Activated CD8-positive, alpha-beta memory T cell treated with anti-CD3 and anti-CD28 coated beads, Interleukin-2, amount 50 U/mL, for 24 hours (primary cell): ENCODE measurements around the gene KNG1.
A peak's percentile ranks its signal among the peaks of the same experiment; 100 is the strongest.

Source experiments
- DNase-seq: peaks from one replicate; pipeline ENCODE4 v3.0.0-alpha.2; 2020; ENCODE audit errors: extremely low read depth

Gene KNG1

GRCh38 chr3:186772701-186773417 lies 55.7 kb downstream of the KNG1 start:
- DNase-seq = no peak

- DNase-seq = no peak
Observed at GRCh38 chr3:186775999-186776398, 58.8 kb downstream of the KNG1 start.

DNA sequence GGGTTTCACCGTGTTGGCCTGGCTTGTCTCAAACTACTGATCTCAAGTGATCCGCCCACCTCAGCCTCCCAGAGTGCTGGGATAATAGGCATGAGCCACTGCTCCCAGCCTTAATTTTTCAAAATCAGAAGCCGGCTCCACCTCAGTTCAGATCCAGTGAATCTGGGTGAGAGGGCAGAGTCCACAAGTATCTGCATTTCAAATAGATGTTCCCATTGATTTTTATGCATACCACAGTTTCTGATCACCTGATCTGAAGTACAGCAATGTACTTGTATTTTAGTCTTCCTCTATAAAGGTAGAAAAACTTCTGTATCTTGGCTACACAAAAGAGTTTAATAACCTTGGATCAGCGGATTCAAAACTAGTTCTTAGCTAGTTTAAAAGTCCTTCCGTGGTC lies 62.0 kb downstream of the KNG1 start:
- DNase-seq = no peak

GRCh38 chr3:186782542-186783057 lies 65.4 kb downstream of the KNG1 start:
- DNase-seq = no peak

DNA sequence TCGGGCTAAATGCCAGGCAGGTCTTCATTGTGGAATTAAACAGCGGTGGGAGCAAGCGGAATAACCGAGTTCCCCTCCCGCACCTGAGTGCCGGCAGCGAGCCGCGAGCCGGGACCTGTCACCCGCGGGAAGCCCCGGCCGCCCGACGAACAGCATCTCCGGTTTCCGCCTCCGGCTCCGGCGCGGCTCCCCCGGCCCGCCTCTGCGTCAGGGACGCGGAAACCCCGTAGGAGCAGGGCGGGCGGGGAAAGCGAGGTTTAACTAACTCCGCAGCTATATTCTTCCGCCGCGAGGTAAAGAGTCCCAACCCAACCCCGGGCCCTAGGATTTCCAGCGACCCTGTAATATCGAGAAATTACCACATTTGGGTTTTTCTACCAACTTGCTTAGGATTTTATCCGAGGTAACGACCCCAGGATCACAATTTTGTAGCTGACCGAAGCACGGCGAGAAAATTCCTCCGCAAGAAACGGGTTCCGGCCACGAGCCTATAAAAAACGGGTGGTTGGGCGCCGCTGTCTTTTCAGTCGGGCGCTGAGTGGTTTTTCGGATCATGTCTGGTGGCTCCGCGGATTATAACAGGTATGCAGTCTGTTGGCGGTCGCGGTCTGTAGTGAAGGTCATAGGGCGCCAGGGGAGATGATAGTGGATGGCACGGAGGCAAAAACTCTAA lies 66.0 kb downstream of the KNG1 start, which contains the start of gene EIF4A2:
Gene EIF4A2 (plus strand): TSS at position 520 of the 673 bp plus-strand sequence. CDS start 34 bp downstream, at position 554.
- DNase-seq = peak; percentile 72

GRCh38 chr3:186783731-186784515 lies 66.8 kb downstream of the KNG1 start:
- no peak for DNase-seq

GRCh38 chr3:186784820-186785494 lies 67.8 kb downstream of the KNG1 start:
- DNase-seq = no peak

- no peak for DNase-seq
Observed at GRCh38 chr3:186785495-186786018, 68.4 kb downstream of the KNG1 start.

GRCh38 chr3:186786922-186787321 lies 69.8 kb downstream of the KNG1 start:
- DNase-seq = no peak

- DNase-seq = no peak
Observed at GRCh38 chr3:186787642-186788481, 70.7 kb downstream of the KNG1 start.

GRCh38 chr3:186788482-186789370 lies 71.6 kb downstream of the KNG1 start:
- no peak for DNase-seq

- no peak for DNase-seq
Observed at GRCh38 chr3:186789554-186790260, 72.5 kb downstream of the KNG1 start.

- no peak for DNase-seq
Observed at GRCh38 chr3:186790261-186790981, 73.3 kb downstream of the KNG1 start.
